Measurements from ENCODE around the gene MAST2. TPM values are rescaled to one million over a fixed set of nuclear protein-coding genes. Genes with fewer than 3 reads are reported as not detected.

MAST2 gene
- total and polyA plus RNA-seq, 2 donors (not counting 3 experiments of a cell fraction or from before 2014, with no cell fraction given) = 25.0 to 41.2 TPM

DNA sequence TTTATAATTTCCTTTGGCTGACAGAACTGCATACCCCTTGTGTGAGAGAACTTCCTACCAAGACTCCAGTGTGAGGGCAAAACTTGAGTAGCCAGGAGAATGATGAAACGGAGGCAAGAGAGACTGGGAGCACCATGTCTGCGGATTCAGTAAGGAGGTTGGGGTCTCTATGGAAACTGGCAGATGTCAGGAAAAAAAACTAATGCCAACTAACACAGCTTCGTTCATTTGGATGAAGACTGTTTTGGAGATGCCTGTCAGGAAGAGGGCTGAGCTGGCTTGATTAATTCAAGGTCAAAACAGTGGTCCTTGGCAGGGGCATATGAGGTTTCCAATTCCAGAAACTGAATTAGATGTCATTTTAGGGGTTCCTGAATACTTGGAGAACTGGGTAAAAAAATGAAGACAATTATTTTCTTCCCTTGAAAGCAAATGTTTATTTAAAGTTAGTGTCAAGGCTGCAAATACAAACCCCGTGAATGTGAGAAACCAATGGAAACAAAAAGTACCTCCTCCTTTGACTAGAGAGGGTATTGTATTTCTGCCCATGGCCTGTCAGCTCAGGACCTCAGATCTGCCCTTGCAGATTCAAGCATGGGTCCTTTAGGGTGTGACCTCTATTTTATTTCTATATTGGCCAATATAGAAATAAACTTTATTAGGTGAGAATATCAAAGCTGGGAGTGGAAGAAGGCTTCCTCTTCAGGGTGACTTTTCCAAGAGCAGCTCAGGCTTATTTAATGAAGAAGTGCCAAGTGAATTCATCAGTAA lies 110.5 kb downstream of the MAST2 start:
- dilution Hi-C loops (cut with MboI; ENCODE audit: extremely low pct_ligation_motif_present, low sequenced_read_pairs) = no loop called here
- peaks cover 3% of the 10 kb centered on the region for H3K79me2 ChIP-seq (ENCODE audit: control insufficient read depth, insufficient read depth, low read length)
- CTCF ChIA-PET = interaction anchor here (0.6 kb wide), 1 partner anchor 15 kb away, joined by 5 read pairs; no protein-coding TSS in a partner anchor

More for the DNA sequence above, 110.5 kb downstream of the MAST2 start:
- Histone ChIP-seq H3K9ac (replicated peaks; ENCODE audit: extremely low read depth, insufficient read depth, low read length) (no peak overlapping the region), H2AFZ (ENCODE audit: low read depth, low read length) (no peak overlapping the region), H3K4me2 (ENCODE audit: insufficient read depth, low read length) (no peak overlapping the region), H3K4me1 (ENCODE audit: control insufficient read depth, extremely low read depth, insufficient read depth, low read length) (no peaks in the 10 kb centered on the region), H3K27me3 (ENCODE audit: control insufficient read depth in 2 of 2, insufficient read depth in 2 of 2, low read length in 2 of 2) (no peaks in the 10 kb centered on the region), H3K4me3 (replicated peaks in 1 of 3; ENCODE audit: insufficient read depth in 1 of 3, low read depth in 1 of 3, low read length in 3 of 3) (no peak overlapping the region), H3K9me3 (replicated peaks; ENCODE audit: control insufficient read depth, insufficient read depth, low read length) (no peaks in the 10 kb centered on the region), H3K9me1 (replicated peaks; ENCODE audit: control insufficient read depth, extremely low read depth, insufficient read depth, low read length) (no peaks in the 10 kb centered on the region), H3K36me3 (ENCODE audit: control insufficient read depth in 2 of 2, extremely low read depth in 1 of 2, insufficient read depth in 2 of 2, low read length in 2 of 2) (no peaks in the 10 kb centered on the region), H4K20me1 (replicated peaks; ENCODE audit: control insufficient read depth, extremely low read depth, insufficient read depth, low read length) (no peaks in the 10 kb centered on the region), H3K27ac (ENCODE audit: insufficient read depth, low read depth, low read length) (no peak overlapping the region)
- TF ChIP-seq JUN (IDR thresholded peaks at IDR 0.05; ENCODE audit: borderline replicate concordance, insufficient read depth, insufficient read length, low read depth) (no peak), EZH2 (IDR thresholded peaks at IDR 0.05; ENCODE audit: borderline replicate concordance, low read depth, low read length, severe bottlenecking) (no peak), POLR2A (IDR thresholded peaks at IDR 0.05; ENCODE audit: low read depth, low read length) (no peak), CTCF (IDR thresholded peaks at IDR 0.05; ENCODE audit: extremely low read depth in 1 of 2, insufficient read depth in 1 of 2, low read depth in 1 of 2, low read length in 2 of 2) (no peak), GATA2 (IDR thresholded peaks at IDR 0.05; ENCODE audit: insufficient read depth, insufficient read length, low read depth, low read length) (no peak), FOS (IDR thresholded peaks at IDR 0.05; ENCODE audit: borderline replicate concordance, insufficient read depth, low read length) (no peak), MYC (IDR thresholded peaks at IDR 0.05; ENCODE audit: low read depth, low read length) (no peak)
- TF ChIP-seq, protein P1, sequence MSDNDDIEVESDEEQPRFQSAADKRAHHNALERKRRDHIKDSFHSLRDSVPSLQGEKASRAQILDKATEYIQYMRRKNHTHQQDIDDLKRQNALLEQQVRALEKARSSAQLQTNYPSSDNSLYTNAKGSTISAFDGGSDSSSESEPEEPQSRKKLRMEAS (IDR thresholded peaks at IDR 0.05; ENCODE audit: insufficient read depth, insufficient read length) = no peak
- intact Hi-C loops (cut with micrococcal nuclease) = no loop called here
- FAIRE-seq = no peak
- POLR2A ChIA-PET = no interaction called here
- no peak for DNase-seq (ENCODE audit: low read depth, low spot score)
- no TSS peak for BruUV-seq (replicated peaks)

Data from endothelial cell of umbilical vein (primary cell).